Left renal cortex interstitium (tissue), 4 donors: ENCODE measurements around the gene PHKG2. TPM values are rescaled to one million over a fixed set of nuclear protein-coding genes. Genes with fewer than 3 reads are reported as not detected.
A peak's percentile ranks its signal among the peaks of the same experiment; 100 is the strongest.

Experiments
- DNase-seq, 4 donors: peaks; one replicate each; pipeline ENCODE4 v3.0.0-alpha.2; 2013; ENCODE audit warnings: low read depth in 4 of 4, low spot score in 2 of 4, missing footprints in 1 of 4
- polyA plus RNA-seq, 4 donors: library from polyadenylated mRNA; unstranded; fragments of 120-200 nt; gene quantifications; one replicate each; pipeline ENCODE4 v1.2.1, GENCODE V29; 2013; ENCODE audit not compliant: insufficient read length in 4 of 4

PHKG2 gene
- polyA plus RNA-seq, 4 donors, result 22.9 to 44.4 (median 33.9) TPM

DNA sequence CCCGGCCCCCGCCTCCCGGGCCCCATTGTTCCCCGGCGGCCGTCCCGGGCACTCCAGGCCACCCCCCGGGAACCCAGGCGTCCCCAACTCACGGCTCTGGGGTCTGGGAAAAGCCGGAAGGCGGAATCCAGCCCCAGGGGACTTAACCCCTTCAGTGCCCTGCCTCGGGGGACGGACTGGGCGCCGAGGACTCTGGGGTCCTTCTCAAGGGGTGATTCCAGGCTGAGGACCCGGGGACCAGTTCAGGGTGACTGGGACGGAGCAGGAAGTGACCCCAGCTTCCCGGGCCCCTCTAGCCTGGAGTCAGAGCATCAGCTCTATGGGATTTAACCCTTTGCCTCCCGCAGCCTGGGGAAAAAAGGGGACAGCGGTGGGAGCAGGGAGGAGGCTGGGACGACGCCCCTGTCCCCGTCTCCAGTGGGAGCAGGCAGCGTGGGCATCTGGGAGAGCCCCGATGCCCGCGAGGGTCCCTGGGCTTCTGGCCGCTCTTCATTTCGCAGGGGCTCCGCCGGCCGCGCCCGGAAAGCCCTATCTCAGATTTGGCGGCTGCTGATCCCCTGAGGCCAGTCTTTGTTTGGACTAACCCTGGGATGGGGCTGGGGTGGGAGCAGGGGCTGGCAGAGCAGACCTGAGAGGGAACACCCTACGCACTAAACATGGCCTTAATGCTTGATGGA lies 38.8 kb downstream of the PHKG2 start, which contains the start of gene ZNF629:
Gene ZNF629, minus strand, starts transcription at position 270 of the 677 bp plus-strand sequence. CDS start 2,723 bp downstream, outside the sequence.
- peak in 2 of 4 donors; percentile 78 to 82 for DNase-seq

- DNase-seq, result no peak
These were observed 39.6 kb downstream of the PHKG2 start for GRCh38 chr16:30787613-30788378.

DNA sequence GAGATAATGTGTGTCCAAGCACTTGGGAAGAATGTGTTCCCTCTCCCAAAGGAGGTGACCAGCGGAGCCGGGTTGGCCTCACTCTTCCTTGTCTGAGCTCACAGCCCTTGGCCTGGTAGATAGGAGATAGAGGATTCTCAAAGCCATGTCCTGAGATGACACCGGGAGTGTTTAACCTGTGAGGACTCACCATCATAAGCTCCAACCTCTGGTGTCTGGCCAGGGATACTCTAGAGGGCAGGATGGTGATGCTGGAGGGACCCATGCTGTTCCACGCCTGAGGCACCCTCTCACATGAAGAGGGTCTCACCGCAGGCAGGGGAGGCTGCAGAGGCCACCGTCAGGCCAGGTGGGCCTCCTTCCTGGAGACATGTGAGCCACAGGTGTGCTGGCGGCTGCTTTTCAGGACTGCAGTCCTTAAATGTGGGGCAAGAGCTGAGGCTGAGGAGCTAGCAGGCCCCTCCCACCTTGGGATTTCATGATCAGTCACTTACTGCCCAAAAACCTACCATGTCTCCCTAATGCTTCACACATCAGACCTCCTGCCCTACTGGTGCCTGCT lies 45.4 kb downstream of the PHKG2 start:
- no peak for DNase-seq

DNA sequence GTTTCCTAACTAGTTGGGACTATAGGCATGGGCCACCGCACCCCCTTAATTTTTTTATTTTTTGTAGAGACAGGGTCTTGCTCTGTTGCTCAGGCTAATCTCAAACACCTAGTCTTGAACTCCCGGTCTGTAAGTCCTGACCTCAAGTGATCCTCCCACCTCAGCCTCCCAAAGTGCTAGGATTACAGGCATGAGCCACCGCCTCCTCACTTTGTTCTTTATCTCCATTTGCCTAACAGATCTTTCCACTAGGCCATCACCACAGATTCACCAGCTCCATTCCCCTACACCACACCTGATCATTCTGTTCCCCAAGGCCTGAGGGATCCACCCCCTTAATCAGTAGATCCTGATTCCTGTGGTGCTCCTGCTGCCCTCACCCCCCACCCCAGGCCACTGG lies 46.4 kb downstream of the PHKG2 start:
- no peak for DNase-seq

GRCh38 chr16:30797670-30798309 lies 49.6 kb downstream of the PHKG2 start:
- no peak for DNase-seq

Other genes with a start within 250 kb of the PHKG2 start
- gene ZNF768, start 221.9 kb upstream of the PHKG2 start, polyA plus RNA-seq, result 10 to 100 TPM; 47.3 to 73.7 (median 63.8) TPM
- gene ZNF747, start 213.6 kb upstream of the PHKG2 start, polyA plus RNA-seq, result 10 to 100 TPM in 3 of 4 donors, 1 to 10 TPM in 1; 9.1 to 12.3 (median 11.3) TPM
- gene ZNF764, start 190.1 kb upstream of the PHKG2 start, polyA plus RNA-seq, result 10 to 100 TPM in 3 of 4 donors, 1 to 10 TPM in 1; 9.4 to 18.6 (median 15.0) TPM
- gene ZNF688, start 176.7 kb upstream of the PHKG2 start, polyA plus RNA-seq, result 10 to 100 TPM; 11.3 to 18.5 (median 15.8) TPM
- gene ZNF785, start 162.7 kb upstream of the PHKG2 start, polyA plus RNA-seq, result 10 to 100 TPM; 17.5 to 36.5 (median 27.8) TPM
- gene ZNF689, start 138.0 kb upstream of the PHKG2 start, polyA plus RNA-seq, result 10 to 100 TPM; 12.8 to 16.0 (median 14.4) TPM
- 10 to 100 TPM; 38.2 to 54.8 (median 46.0) TPM for gene PRR14, start 97.5 kb upstream of the PHKG2 start, polyA plus RNA-seq
- 10 to 100 TPM; 39.7 to 97.0 (median 67.1) TPM for gene FBRS, start 90.0 kb upstream of the PHKG2 start, polyA plus RNA-seq
- gene SRCAP, start 49.3 kb upstream of the PHKG2 start, polyA plus RNA-seq, result 10 to 100 TPM; 23.0 to 62.5 (median 37.3) TPM
- gene CFAP119, start 13.6 kb downstream of the PHKG2 start, polyA plus RNA-seq, result 10 to 100 TPM in 2 of 4 donors, 1 to 10 TPM in 2; 7.8 to 12.1 (median 10.2) TPM
- 100 to 1,000 TPM; 112 to 130 (median 120) TPM for gene RNF40, start 13.9 kb downstream of the PHKG2 start, polyA plus RNA-seq
- 10 to 100 TPM; 25.7 to 29.5 (median 27.2) TPM for gene ZNF629, start 38.8 kb downstream of the PHKG2 start, polyA plus RNA-seq
- gene BCL7C, start 145.7 kb downstream of the PHKG2 start, polyA plus RNA-seq, result 10 to 100 TPM; 38.4 to 57.2 (median 44.5) TPM
- 1 to 10 TPM; 6.2 to 9.8 (median 7.7) TPM for gene CTF1, start 148.2 kb downstream of the PHKG2 start, polyA plus RNA-seq
- gene FBXL19, start 175.1 kb downstream of the PHKG2 start, polyA plus RNA-seq, result 10 to 100 TPM; 16.3 to 38.8 (median 27.4) TPM
- gene ORAI3, start 200.6 kb downstream of the PHKG2 start, polyA plus RNA-seq, result 10 to 100 TPM; 18.7 to 22.5 (median 20.3) TPM
- gene SETD1A, start 209.3 kb downstream of the PHKG2 start, polyA plus RNA-seq, result 10 to 100 TPM; 15.3 to 23.3 (median 18.6) TPM
- gene HSD3B7, start 236.8 kb downstream of the PHKG2 start, polyA plus RNA-seq, result 10 to 100 TPM in 2 of 4 donors, 1 to 10 TPM in 2; 7.2 to 12.0 (median 9.4) TPM